WERI-Rb-1 (cell line): ENCODE data around the gene ZNF474.

Source experiments
- DNase-seq: peaks from one replicate; pipeline ENCODE4 v3.0.0-alpha.2; 2020
- H3K27ac ChIP-seq: fragments of 250-450 bp; sonication (Bioruptor Pico); 2 replicates; pipeline ENCODE4 v1.5.1; 2020; ENCODE audit warnings: mild to moderate bottlenecking, moderate library complexity
- H3K27me3 ChIP-seq: fragments of 250-450 bp; sonication (Bioruptor Pico); 2 replicates; pipeline ENCODE4 v1.5.1; 2021; ENCODE audit warnings: mild to moderate bottlenecking, low read depth, moderate library complexity; ENCODE audit not compliant: insufficient read depth, severe bottlenecking
- H3K36me3 ChIP-seq: fragments of 250-450 bp; sonication (Bioruptor Pico); 2 replicates; pipeline ENCODE4 v1.5.1; 2020; ENCODE audit warnings: mild to moderate bottlenecking, moderate library complexity
- H3K4me3 ChIP-seq: 2 replicates; pipeline ENCODE4 v1.5.1; 2011; ENCODE audit warnings: low read depth, mild to moderate bottlenecking, control low read depth, low read length
- H3K9me3 ChIP-seq: fragments of 250-450 bp; sonication (Bioruptor Pico); 2 replicates; pipeline ENCODE4 v1.5.1; 2021; ENCODE audit warnings: mild to moderate bottlenecking, moderate library complexity; ENCODE audit not compliant: severe bottlenecking
- TF ChIP-seq, protein P1 (sequence below): IDR thresholded peaks from 2 replicates; pipeline ENCODE4 v1.5.1; 2011; ENCODE audit warnings: low read depth, mild to moderate bottlenecking, control low read depth, inconsistent platforms, low read length

Gene ZNF474

DNA sequence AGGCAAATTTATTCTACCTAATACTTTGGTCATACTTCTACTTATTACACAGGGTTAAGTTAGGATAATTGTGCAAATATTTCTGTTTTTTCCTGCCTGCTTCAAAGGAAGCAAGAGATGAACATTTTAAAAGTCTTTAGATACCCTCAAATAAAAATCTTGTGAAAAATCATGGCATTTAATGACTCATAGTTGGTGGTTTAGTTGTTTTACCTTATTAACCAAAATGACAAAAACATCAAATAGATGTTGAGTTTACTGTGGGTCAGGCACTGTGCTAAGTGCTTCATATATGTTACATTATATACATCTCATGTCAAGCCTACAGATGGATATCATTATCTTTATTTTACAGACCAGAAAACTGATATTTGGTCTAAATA lies 54.4 kb downstream of the ZNF474 start:
- H3K27ac ChIP-seq: no peak overlapping the region

DNA sequence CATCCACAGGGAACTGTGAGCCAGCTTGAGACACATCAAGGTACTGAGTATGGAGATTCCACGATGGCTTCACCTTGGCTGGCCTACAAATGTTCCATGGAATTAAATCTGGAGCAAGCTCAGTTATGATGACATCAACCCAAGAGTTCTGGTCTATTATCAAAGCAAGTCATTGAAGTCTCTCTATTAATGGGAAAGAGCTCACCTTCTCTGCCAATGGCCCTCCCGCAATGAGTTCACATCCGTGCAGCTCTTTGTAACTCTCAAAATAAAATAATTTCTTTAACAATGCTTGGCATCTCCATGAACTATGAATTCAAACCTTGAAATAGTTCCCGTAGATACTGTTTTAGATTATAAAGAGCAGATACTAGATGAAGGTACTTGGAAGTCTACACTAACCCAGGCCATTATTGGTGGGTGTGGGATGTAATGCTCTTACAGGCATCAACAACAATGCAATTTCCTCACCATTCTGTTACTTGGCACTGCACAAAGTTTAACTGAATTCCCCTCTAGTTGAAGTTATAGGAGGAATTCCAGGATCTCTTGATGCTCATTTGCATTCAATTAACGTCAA lies 55.4 kb downstream of the ZNF474 start:
- H3K4me3 ChIP-seq: no peak overlapping the region
- H3K36me3 ChIP-seq: no peaks in the 10 kb centered on the region
- no peak for DNase-seq
- no peak overlapping the region for H3K27ac ChIP-seq
- H3K9me3 ChIP-seq: no peaks in the 10 kb centered on the region
- TF ChIP-seq, protein P1, sequence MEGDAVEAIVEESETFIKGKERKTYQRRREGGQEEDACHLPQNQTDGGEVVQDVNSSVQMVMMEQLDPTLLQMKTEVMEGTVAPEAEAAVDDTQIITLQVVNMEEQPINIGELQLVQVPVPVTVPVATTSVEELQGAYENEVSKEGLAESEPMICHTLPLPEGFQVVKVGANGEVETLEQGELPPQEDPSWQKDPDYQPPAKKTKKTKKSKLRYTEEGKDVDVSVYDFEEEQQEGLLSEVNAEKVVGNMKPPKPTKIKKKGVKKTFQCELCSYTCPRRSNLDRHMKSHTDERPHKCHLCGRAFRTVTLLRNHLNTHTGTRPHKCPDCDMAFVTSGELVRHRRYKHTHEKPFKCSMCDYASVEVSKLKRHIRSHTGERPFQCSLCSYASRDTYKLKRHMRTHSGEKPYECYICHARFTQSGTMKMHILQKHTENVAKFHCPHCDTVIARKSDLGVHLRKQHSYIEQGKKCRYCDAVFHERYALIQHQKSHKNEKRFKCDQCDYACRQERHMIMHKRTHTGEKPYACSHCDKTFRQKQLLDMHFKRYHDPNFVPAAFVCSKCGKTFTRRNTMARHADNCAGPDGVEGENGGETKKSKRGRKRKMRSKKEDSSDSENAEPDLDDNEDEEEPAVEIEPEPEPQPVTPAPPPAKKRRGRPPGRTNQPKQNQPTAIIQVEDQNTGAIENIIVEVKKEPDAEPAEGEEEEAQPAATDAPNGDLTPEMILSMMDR: no peak
- no peaks in the 10 kb centered on the region for H3K27me3 ChIP-seq

More for the DNA sequence above, 54.4 kb downstream of the ZNF474 start:
- DNase-seq: no peak
- TF ChIP-seq, protein P1: no peak
- Histone ChIP-seq H3K4me3 (no peak overlapping the region), H3K36me3 (no peaks in the 10 kb centered on the region), H3K27me3 (no peaks in the 10 kb centered on the region), H3K9me3 (no peaks in the 10 kb centered on the region)

DNA sequence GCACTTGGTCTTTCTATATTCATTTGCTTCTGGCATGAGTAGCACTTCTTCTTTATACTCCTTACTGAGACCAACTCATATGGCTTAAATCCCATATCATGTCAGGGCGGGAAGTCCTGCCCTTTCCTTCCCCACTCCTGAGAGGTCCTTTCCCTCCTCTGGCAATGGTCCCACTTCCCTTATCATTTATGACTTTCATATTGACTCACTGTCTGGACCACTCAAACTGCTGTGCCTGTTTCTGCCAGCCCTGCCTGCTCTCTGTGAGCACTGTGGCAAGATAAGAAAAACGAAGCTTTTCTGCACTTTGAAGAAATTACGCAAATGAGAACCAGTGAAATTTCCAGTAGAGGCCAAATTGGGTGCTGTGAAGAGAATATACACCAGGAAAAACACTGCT lies 58.1 kb downstream of the ZNF474 start:
- TF ChIP-seq, protein P1: no peak

DNA sequence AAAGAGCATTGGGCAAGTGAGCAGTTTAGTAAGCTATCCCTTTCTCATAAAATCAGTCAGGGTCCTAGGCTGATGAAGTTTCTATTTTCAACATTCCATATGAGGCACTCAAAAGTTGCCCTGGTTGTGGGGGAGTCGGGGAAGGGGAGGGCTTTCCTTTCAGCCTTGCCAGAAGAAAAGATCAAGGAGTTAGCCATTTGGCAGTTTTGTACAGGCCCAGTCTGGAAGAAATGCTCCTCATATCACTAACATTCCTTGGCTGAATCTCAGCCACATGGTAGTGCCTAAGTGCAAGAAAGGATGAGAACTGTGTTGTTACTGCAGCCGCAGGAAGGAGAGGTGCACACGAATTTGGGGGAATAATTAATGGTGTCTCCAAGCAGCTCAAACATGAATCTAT lies 60.8 kb downstream of the ZNF474 start:
- no peak overlapping the region for H3K27ac ChIP-seq
- H3K9me3 ChIP-seq: no peaks in the 10 kb centered on the region
- no peaks in the 10 kb centered on the region for H3K36me3 ChIP-seq
- H3K27me3 ChIP-seq: no peaks in the 10 kb centered on the region
- H3K4me3 ChIP-seq: no peak overlapping the region
- TF ChIP-seq, protein P1: no peak
- DNase-seq: no peak

More for the DNA sequence above, 58.1 kb downstream of the ZNF474 start:
- Histone ChIP-seq H3K27ac (no peak overlapping the region), H3K36me3 (no peaks in the 10 kb centered on the region), H3K27me3 (no peaks in the 10 kb centered on the region), H3K4me3 (no peak overlapping the region), H3K9me3 (no peaks in the 10 kb centered on the region)
- DNase-seq: no peak

DNA sequence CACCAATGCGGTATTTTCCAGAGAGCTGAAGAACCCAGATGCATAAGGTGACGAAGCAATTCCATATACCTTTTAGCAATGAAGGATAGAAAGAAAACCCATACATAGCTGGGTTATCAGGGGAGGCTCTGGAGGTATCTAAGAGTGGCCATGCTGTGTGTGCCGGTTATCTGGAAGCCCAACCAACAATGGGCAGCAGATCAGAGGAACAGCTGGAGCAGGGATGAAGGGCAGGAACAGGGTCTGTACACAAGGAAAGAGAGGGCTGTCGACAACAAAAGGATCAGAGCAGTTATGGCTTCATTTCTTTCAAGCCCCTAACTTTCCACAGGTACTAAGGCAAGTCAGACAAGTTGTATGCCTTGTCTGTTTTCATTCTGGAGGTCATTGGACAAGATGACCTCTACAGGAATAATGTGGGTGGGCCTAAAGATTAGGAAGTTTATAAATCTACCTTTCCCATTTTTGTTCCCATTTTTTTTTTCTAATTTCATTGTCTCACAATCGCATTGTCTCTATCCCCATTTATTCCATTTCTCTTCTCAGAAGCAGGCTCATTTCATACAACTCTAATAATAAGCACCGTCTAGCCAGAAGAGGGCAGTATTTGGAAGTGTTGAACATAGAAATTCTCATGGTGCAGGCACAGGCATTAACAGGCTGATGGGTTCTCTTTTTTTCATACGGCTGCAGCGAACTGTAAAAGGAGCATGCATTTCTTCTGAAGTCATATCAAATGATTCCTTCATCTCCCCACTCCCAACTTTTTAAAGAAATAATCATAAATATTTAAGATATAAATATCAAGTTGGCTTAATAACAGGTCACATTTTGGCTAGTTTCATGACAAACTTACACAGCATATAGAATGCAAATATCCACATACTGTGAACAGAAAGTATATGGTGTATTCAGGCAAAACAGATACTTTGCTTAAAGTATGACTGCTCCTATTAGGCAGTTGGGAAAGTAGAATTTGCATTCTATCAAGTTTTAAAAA lies 63.5 kb downstream of the ZNF474 start:
- TF ChIP-seq, protein P1: peak; percentile 56
- no peak overlapping the region for H3K4me3 ChIP-seq
- H3K36me3 ChIP-seq: no peaks in the 10 kb centered on the region
- H3K9me3 ChIP-seq: no peaks in the 10 kb centered on the region
- no peaks in the 10 kb centered on the region for H3K27me3 ChIP-seq
- H3K27ac ChIP-seq: no peak overlapping the region
- peak; percentile 23 for DNase-seq
